ENCODE measurements around the gene NCAPG2. TPM values are rescaled to one million over a fixed set of nuclear protein-coding genes. Genes with fewer than 3 reads are reported as not detected.

Gene NCAPG2
- total RNA-seq, 6 experiments from 2014 or later: 2.7 to 4.8 (median 4.2) TPM

- 85% methylated on average over 16 of the region's 16 CpGs for WGBS (ENCODE audit: insufficient coverage, low coverage, low lambda C conversion rate, missing lambda C conversion rate)
- no peak for ATAC-seq
- no peak for TF ChIP-seq CTCF (IDR thresholded peaks at IDR 0.05)
- TF ChIP-seq POLR2A (IDR thresholded peaks at IDR 0.05): no peak
- H3K4me1 ChIP-seq: no peaks in the 10 kb centered on the region
- no peaks in the 10 kb centered on the region for H3K9me3 ChIP-seq
- DNase-seq: no peak
- H3K27me3 ChIP-seq: no peaks in the 10 kb centered on the region
- intact Hi-C loops (cut with DNase I): no loop called here
- H3K36me3 ChIP-seq: peaks cover 0 to 1% (median 0%) of the 10 kb centered on the region in 4 donors
- H3K4me3 ChIP-seq: no peak overlapping the region
- H3K27ac ChIP-seq: no peak overlapping the region
These were observed 24.5 kb upstream of the NCAPG2 start for GRCh38 chr7:158728911-158729645.

GRCh38 chr7:158727690-158728089 lies 23.1 kb upstream of the NCAPG2 start:
- no peaks in the 10 kb centered on the region for H3K27me3 ChIP-seq
- H3K36me3 ChIP-seq: no peaks in the 10 kb centered on the region
- ATAC-seq: no peak
- no peak for TF ChIP-seq POLR2A (IDR thresholded peaks at IDR 0.05)
- no peak for TF ChIP-seq CTCF (IDR thresholded peaks at IDR 0.05)
- H3K4me3 ChIP-seq: no peak overlapping the region
- WGBS (ENCODE audit: insufficient coverage, low coverage, low lambda C conversion rate, missing lambda C conversion rate): 83% methylated on average over 1 of the region's 5 CpGs
- H3K4me1 ChIP-seq: no peaks in the 10 kb centered on the region
- DNase-seq: no peak
- intact Hi-C loops (cut with DNase I): no loop called here
- no peaks in the 10 kb centered on the region for H3K9me3 ChIP-seq
- H3K27ac ChIP-seq: no peak overlapping the region

- no peak for TF ChIP-seq CTCF (IDR thresholded peaks at IDR 0.05)
- TF ChIP-seq POLR2A (IDR thresholded peaks at IDR 0.05): no peak
- 39% methylated on average over 3 of the region's 4 CpGs for WGBS (ENCODE audit: insufficient coverage, low coverage, low lambda C conversion rate, missing lambda C conversion rate)
- DNase-seq (no peak), ATAC-seq (no peak)
- H3K36me3 ChIP-seq: no peaks in the 10 kb centered on the region
- no peaks in the 10 kb centered on the region for H3K27me3 ChIP-seq
- no peak overlapping the region for H3K27ac ChIP-seq
- H3K9me3 ChIP-seq: no peaks in the 10 kb centered on the region
- intact Hi-C loops (cut with DNase I): no loop called here
- H3K4me3 ChIP-seq: no peak overlapping the region
- no peaks in the 10 kb centered on the region for H3K4me1 ChIP-seq
These were observed 21.7 kb upstream of the NCAPG2 start for GRCh38 chr7:158726277-158726807.

GRCh38 chr7:158725506-158725800 lies 20.8 kb upstream of the NCAPG2 start:
- WGBS (ENCODE audit: insufficient coverage, low coverage, low lambda C conversion rate, missing lambda C conversion rate): 84% methylated on average over 3 of the region's 4 CpGs
- DNase-seq (no peak), ATAC-seq (no peak)
- no peak for TF ChIP-seq CTCF (IDR thresholded peaks at IDR 0.05)
- TF ChIP-seq POLR2A (IDR thresholded peaks at IDR 0.05): no peak
- Histone ChIP-seq H3K27ac (no peak overlapping the region), H3K9me3 (no peaks in the 10 kb centered on the region), H3K27me3 (no peaks in the 10 kb centered on the region), H3K4me3 (no peak overlapping the region), H3K36me3 (no peaks in the 10 kb centered on the region), H3K4me1 (no peaks in the 10 kb centered on the region)
- intact Hi-C loops (cut with DNase I): no loop called here
